Ecto neural progenitor cell (in vitro differentiated cells): ENCODE data around the gene ABCF3.
A peak's percentile ranks its signal among the peaks of the same experiment; 100 is the strongest.

ENCODE experiments used
- DNase-seq: peaks from one replicate; pipeline ENCODE4 v3.0.0-alpha.2; 2018; ENCODE audit warnings: low spot score

Gene ABCF3

GRCh38 chr3:184168363-184169120 is 17.5 kb upstream of the ABCF3 start:
- no peak for DNase-seq

- DNase-seq = no peak
These were observed 15.8 kb upstream of the ABCF3 start for GRCh38 chr3:184169896-184170875.

GRCh38 chr3:184171562-184171961 is 14.4 kb upstream of the ABCF3 start:
- no peak for DNase-seq

- DNase-seq = no peak
These were observed 13.2 kb upstream of the ABCF3 start for GRCh38 chr3:184172681-184173373.

GRCh38 chr3:184173374-184173722 is 12.7 kb upstream of the ABCF3 start:
- no peak for DNase-seq

GRCh38 chr3:184174284-184174645 is 11.7 kb upstream of the ABCF3 start:
- no peak for DNase-seq

- peak; percentile 98 for DNase-seq
These were observed 11.1 kb upstream of the ABCF3 start, which contains the start of gene AP2M1 for GRCh38 chr3:184174646-184175492. Gene AP2M1, plus strand, starts transcription at chr3:184174855. Its CDS starts 2,139 bp downstream, at chr3:184176994.

GRCh38 chr3:184175506-184175905 is 10.5 kb upstream of the ABCF3 start:
- DNase-seq = no peak

- no peak for DNase-seq
These were observed 10.0 kb upstream of the ABCF3 start for GRCh38 chr3:184175981-184176376.

GRCh38 chr3:184176377-184177330 is 9.3 kb upstream of the ABCF3 start:
- peak; percentile 87 for DNase-seq

- peak; percentile 69 for DNase-seq
These were observed 8.7 kb upstream of the ABCF3 start for GRCh38 chr3:184177331-184177731.

GRCh38 chr3:184177767-184178306 is 8.2 kb upstream of the ABCF3 start:
- DNase-seq = no peak

- no peak for DNase-seq
These were observed 7.4 kb upstream of the ABCF3 start for GRCh38 chr3:184178521-184179138.

GRCh38 chr3:184180165-184180564 is 5.8 kb upstream of the ABCF3 start:
- DNase-seq = no peak

- no peak for DNase-seq
These were observed 4.4 kb upstream of the ABCF3 start for GRCh38 chr3:184181596-184181995.

- DNase-seq = no peak
These were observed 2.3 kb upstream of the ABCF3 start for GRCh38 chr3:184183679-184184078.

GRCh38 chr3:184184546-184185230 is 1.3 kb upstream of the ABCF3 start:
- no peak for DNase-seq

GRCh38 chr3:184185461-184186183 is 377 bp upstream of the ABCF3 start:
- DNase-seq = peak; percentile 100

- no peak for DNase-seq
These were observed 856 bp downstream of the ABCF3 start for GRCh38 chr3:184186902-184187207.
